Measurements from ENCODE around the gene EARS2. TPM values are rescaled to one million over a fixed set of nuclear protein-coding genes. Genes with fewer than 3 reads are reported as not detected.

The EARS2 gene
- total and polyA plus RNA-seq, 2 of the 8 experiments (the other 6 are each of a cell fraction or from before 2014, with no cell fraction given), result 47.8 to 111 TPM

DNA sequence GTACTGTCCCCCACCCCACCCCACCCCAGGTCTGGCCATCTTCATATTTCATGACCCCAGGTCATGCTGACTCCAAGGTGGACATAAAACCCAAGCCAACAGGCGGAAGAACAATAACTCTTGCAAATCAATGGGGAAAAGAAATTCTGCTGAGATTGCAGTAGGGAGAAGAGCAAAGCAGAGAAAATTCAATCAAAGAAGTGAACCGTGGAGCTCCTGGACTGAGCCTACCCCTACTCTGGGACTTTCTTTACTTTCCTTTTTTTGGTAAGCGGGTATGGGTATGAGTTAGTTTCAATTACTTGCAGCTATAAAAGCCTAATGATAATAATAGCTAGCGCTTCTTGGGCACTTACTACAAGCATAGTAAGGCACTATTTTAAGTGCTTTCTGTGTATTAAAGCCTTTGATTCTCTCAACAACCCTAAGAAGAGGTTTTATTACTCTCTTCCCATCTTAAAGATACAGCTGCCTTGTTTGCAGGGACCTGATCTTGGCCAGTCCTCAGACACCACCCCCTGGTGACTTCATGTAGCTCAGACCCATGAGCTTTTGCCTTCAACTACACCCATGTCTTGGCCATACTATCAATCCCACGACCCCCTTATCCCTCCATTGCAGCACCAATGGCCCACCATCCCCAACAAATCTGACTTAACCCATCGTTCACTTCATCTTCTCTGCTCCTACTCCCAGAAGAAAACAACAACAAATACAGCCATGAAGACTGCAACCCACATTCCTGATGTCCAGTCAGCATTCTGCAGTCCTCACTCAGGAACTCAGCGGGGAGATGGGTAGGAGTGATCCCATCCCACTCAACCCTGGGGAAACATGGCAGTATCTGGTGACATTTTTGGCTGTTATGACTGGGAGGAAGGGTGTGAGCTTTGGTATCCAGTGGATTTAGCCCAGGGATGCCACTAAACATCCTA, 51.2 kb downstream of the EARS2 start (continued):
- TF ChIP-seq CREB1 (IDR thresholded peaks at IDR 0.05) (no peak), HDAC2 (IDR thresholded peaks at IDR 0.05; ENCODE audit: borderline replicate concordance in 1 of 2, low read depth in 2 of 2, low read length in 2 of 2) (no peak), KDM1A (IDR thresholded peaks at IDR 0.05; ENCODE audit: borderline replicate concordance, low read length) (no peak), NANOG (IDR thresholded peaks at IDR 0.05; ENCODE audit: insufficient read depth, low read depth, low read length, poor library complexity, severe bottlenecking) (no peak), RFX5 (IDR thresholded peaks at IDR 0.05; ENCODE audit: borderline replicate concordance, low read depth, low read length) (no peak), FOSL1 (IDR thresholded peaks at IDR 0.05; ENCODE audit: insufficient read depth, low read depth, low read length) (no peak), TCF12 (IDR thresholded peaks at IDR 0.05; ENCODE audit: low read depth, low read length) (no peak), BCL11A (IDR thresholded peaks at IDR 0.05; ENCODE audit: low read depth in 2 of 2, low read length in 2 of 2) (no peak)
